ENCODE results near the gene FMO2.

- TF ChIP-seq CTCF (IDR thresholded peaks at IDR 0.05 in 8 of 11, conservative IDR thresholded peaks at IDR 0.05 in 3 of 11), result peak in 1 of 11 experiments; percentile 3
- no peak for TF ChIP-seq POLR2AphosphoS5 (IDR thresholded peaks at IDR 0.05)
These were observed 66.8 kb downstream of the FMO2 start for GRCh38 chr1:171251952-171252300.

Measured in spleen (tissue), 7 donors.